ENCODE results near the gene SMC3.
"Not testable (repeated sequence)": the region's sequence is repeated elsewhere in the genome, so short reads cannot be mapped to it uniquely, and the experiment has no call there.

The SMC3 gene

DNA sequence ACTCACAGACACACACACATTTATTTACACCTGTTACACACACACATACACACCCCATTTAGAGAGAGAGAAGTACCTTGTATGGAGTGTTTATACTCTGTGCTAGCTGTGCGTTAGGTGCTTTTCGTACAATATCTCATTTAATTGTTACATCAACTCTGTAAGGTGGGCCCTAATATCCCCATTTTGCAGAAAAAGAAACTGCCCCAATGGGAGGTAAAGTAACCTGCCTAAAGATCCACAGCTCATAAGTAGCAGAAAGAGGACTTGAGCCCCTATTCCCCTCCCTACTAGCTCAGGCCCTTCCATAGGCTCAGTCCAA is 52.9 kb downstream of the SMC3 start:
- DNase-seq (ENCODE audit: low spot score): no peak
- TF ChIP-seq, protein P1, sequence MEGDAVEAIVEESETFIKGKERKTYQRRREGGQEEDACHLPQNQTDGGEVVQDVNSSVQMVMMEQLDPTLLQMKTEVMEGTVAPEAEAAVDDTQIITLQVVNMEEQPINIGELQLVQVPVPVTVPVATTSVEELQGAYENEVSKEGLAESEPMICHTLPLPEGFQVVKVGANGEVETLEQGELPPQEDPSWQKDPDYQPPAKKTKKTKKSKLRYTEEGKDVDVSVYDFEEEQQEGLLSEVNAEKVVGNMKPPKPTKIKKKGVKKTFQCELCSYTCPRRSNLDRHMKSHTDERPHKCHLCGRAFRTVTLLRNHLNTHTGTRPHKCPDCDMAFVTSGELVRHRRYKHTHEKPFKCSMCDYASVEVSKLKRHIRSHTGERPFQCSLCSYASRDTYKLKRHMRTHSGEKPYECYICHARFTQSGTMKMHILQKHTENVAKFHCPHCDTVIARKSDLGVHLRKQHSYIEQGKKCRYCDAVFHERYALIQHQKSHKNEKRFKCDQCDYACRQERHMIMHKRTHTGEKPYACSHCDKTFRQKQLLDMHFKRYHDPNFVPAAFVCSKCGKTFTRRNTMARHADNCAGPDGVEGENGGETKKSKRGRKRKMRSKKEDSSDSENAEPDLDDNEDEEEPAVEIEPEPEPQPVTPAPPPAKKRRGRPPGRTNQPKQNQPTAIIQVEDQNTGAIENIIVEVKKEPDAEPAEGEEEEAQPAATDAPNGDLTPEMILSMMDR (IDR thresholded peaks at IDR 0.05; ENCODE audit: borderline replicate concordance, control extremely low read depth, extremely low read depth, insufficient read depth, missing control alignments): no peak

DNA sequence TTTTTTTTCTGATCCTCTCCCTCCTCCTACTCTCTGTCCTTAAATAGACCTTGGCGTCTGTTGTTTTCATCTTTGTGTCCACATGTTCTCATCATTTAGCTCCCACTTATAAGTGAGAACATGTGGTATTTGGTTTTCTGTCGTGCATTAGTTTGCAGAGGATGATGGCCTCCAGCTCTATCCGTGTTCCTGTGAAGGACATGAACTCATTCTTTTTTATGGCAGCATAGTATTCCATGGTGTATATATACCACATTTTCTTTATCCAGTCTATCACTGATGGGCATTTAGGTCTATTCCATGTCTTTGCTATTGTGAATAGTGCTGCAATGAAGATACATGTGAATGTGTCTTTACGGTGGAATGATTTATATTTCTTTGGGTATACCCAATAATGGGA is 55.8 kb downstream of the SMC3 start:
- DNase-seq (ENCODE audit: low spot score): not testable (repeated sequence)
- in situ Hi-C loops (cut with MboI; ENCODE audit: low sequenced_read_pairs, unreplicated experiment): loop anchor here (25.0 kb wide), 1 partner anchor 264 kb away; no protein-coding TSS in a partner anchor

More for the DNA sequence above, 52.9 kb downstream of the SMC3 start:
- in situ Hi-C loops (cut with MboI; ENCODE audit: low sequenced_read_pairs, unreplicated experiment): loop anchor here (25.0 kb wide), 1 partner anchor 267 kb away; no protein-coding TSS in a partner anchor

DNA sequence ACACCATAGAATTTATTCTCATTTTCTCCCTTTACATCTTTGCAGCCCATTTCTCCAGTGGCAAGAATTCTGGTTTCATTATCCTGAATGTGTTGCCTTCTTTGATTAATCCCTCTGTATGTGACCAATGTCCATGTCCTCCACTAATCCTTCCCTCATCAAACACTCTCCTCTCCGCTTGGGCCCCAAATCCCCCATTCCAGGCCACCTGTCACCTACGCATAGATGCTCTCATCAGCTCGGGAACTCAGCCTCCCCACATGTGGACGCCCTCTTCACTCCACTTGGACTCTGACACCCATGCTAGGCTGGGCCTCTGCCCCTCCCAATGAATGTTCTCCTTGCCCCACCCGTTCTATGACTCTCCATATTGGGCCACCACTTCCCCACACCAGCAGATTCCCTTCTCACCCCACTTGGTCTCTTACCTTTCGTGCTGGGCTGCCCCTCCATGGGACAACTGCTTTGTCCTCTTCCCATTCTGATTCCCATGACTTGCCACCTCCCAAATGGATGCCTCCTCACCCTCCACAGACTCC is 57.9 kb downstream of the SMC3 start:
- no peak for DNase-seq (ENCODE audit: low spot score)
- in situ Hi-C loops (cut with MboI; ENCODE audit: low sequenced_read_pairs, unreplicated experiment): no loop called here
- TF ChIP-seq, protein P1 (IDR thresholded peaks at IDR 0.05; ENCODE audit: borderline replicate concordance, control extremely low read depth, extremely low read depth, insufficient read depth, missing control alignments): no peak

DNA sequence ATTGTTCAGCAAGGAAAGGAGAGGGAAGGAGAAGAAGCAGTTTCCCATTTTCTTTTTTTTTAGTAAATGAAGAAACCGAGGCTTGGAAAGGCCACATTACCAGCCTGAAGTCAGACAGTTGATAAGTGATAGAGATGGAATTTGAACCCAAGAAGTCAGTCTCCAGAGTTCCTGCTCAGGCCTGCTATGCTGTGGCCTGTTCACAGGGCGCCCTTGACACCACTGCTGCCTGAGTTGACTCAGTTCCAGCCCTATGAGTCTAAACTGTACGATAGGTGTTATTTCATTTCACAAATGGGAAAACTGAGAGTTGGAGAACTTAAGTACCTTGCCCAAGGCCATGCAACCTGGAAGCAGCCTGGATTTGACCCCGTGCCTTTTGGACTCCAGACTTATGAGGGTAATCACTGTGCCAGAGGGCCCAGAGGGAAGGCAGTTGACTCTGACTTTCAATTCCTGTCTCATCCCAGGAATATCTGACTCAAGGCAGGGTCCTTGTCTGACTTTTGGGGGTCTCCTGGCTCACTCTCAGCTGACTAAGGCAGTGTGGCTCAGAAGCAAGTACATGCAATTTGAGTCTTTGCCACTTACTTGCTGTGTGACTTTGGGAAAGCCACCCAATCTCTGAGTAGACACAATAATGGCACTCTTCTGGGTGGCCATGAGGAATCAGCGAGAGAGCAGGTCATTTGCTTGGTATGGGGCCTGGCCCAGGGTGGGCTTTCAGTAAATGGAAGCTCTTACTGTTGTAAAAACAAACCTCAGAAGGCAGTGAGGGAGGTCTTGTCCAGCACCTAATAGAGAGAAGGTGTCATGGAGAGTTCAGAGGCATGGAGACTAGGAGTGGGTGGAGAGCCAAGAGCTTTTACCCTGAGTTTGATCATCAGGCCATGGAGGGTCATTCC is 58.7 kb downstream of the SMC3 start:
- in situ Hi-C loops (cut with MboI; ENCODE audit: low sequenced_read_pairs, unreplicated experiment): no loop called here
- no peak for DNase-seq (ENCODE audit: low spot score)
- TF ChIP-seq, protein P1 (IDR thresholded peaks at IDR 0.05; ENCODE audit: borderline replicate concordance, control extremely low read depth, extremely low read depth, insufficient read depth, missing control alignments): no peak

DNA sequence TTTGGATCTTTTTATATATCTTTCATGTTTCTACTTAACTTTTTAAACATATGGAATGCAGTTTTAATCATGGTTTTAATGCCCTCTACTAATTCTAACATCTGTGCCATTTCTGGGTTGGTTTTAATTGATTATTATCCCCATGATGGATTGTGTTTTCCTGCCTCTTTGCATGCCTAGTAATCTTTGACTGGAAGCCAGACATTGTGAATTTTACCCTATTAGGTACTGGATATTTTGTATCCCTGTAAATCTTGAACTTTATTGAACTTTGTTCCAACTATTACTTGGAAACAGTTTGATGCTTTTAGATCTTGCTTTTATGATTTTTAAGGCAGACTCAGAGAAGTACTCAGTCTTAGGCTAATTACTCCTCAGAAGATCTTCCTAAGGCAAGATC is 60.7 kb downstream of the SMC3 start:
- no peak for DNase-seq (ENCODE audit: low spot score)
- in situ Hi-C loops (cut with MboI; ENCODE audit: low sequenced_read_pairs, unreplicated experiment): no loop called here
- TF ChIP-seq, protein P1 (IDR thresholded peaks at IDR 0.05; ENCODE audit: borderline replicate concordance, control extremely low read depth, extremely low read depth, insufficient read depth, missing control alignments): no peak

DNA sequence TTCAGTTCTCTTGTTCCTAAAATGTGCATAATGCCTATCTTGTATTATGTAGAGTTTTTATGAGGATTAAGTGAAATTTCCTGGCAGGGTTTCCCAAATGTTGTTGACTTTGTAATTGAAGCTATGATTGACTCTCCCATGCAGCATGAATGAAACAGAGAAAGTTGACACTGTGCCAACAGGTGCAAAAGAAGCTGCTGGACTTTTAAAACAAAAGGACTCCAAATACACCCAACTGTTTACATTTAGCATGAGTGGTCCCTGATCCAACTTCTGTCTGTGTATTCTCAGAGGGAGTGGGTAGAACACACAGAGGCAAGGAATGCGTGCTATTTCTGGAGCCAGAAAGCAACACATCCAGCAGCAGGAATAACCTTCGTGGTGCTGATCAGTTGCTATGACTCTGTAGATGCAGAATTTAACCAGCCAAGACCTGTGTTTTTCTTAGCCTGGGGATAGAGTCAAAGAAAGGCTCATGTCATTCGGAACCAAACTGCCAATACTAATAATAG is 62.2 kb downstream of the SMC3 start:
- in situ Hi-C loops (cut with MboI; ENCODE audit: low sequenced_read_pairs, unreplicated experiment): no loop called here
- TF ChIP-seq, protein P1 (IDR thresholded peaks at IDR 0.05; ENCODE audit: borderline replicate concordance, control extremely low read depth, extremely low read depth, insufficient read depth, missing control alignments): no peak
- DNase-seq (ENCODE audit: low spot score): no peak

DNA sequence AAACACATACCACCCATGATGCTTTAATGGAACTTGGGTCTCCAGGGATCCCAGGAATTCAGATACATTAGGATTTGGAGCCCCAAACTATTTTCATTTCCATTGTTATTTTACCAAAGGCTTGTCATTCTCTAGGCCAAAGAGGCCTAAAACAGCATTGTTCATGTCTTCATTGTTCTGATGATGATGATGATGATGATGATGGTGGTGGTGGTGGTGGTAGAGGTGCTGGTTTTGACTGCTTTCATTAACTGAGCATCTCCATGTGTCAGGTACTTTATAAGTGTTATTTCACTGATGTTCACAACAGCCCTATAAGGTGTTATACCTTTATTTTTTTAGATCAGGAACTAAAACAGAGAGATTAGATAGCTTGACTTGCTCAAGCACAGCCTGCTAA is 64.4 kb downstream of the SMC3 start:
- DNase-seq (ENCODE audit: low spot score): no peak
- in situ Hi-C loops (cut with MboI; ENCODE audit: low sequenced_read_pairs, unreplicated experiment): no loop called here
- TF ChIP-seq, protein P1 (IDR thresholded peaks at IDR 0.05; ENCODE audit: borderline replicate concordance, control extremely low read depth, extremely low read depth, insufficient read depth, missing control alignments): no peak

Measured in GM13976 (cell line).